H1 (cell line): Measurements from ENCODE around the gene EGLN3. TPM values are rescaled to one million over a fixed set of nuclear protein-coding genes. Genes with fewer than 3 reads are reported as not detected.
A peak's percentile ranks its signal among the peaks of the same experiment; 100 is the strongest.

Source experiments
- CTCF ChIA-PET: fragments of 300-600 bp; sonication (Branson Sonifier 250); formaldehyde crosslinking; loops from one replicate; lab custom pipeline; 2021; ENCODE audit not compliant: partially characterized antibody; lab: Charles Lee
- POLR2A ChIA-PET: fragments of 300-600 bp; sonication (Branson Sonifier 250); formaldehyde crosslinking; loops from one replicate; lab custom pipeline; 2021; ENCODE audit warnings: inconsistent platforms; ENCODE audit not compliant: partially characterized antibody; lab: Charles Lee
- DNase-seq, 2 experiments: peaks; one replicate each; pipeline versions ENCODE4 v3.0.0 to v3.0.0-alpha.2; 2010 to 2022; ENCODE audit warnings: low spot score in 2 of 2, low read depth in 1 of 2, mixed read lengths in 1 of 2
- FAIRE-seq: peaks from 2 replicates; lab custom pipeline; 2011; peaks lifted over from hg19 to GRCh38; lab: Jason Lieb, UNC
- H2AFZ ChIP-seq: 2 replicates; pipeline ENCODE4 v1.8.1; 2012; ENCODE audit warnings: low read length, inconsistent platforms
- H2AK5ac ChIP-seq: 2 replicates; pipeline ENCODE4 v1.6.1; 2013; ENCODE audit warnings: low read depth, low read length
- H2BK120ac ChIP-seq: replicated peaks from 2 replicates; pipeline ENCODE3; 2013; ENCODE audit warnings: low read depth, low read length, inconsistent platforms
- H2BK12ac ChIP-seq: 2 replicates; pipeline ENCODE4 v1.6.1; 2013; ENCODE audit warnings: low read depth, low read length
- H2BK15ac ChIP-seq: 2 replicates; pipeline ENCODE4 v1.6.1; 2013; ENCODE audit warnings: low read length
- H2BK20ac ChIP-seq: 2 replicates; pipeline ENCODE4 v1.6.1; 2013; ENCODE audit warnings: low read length
- H2BK5ac ChIP-seq: 2 replicates; pipeline ENCODE4 v1.6.1; 2013; ENCODE audit warnings: low read depth, low read length
- H3K14ac ChIP-seq: 2 replicates; pipeline ENCODE4 v1.6.1; 2013; ENCODE audit warnings: inconsistent platforms; ENCODE audit not compliant: insufficient read length
- H3K18ac ChIP-seq: 2 replicates; pipeline ENCODE4 v1.6.1; 2013; ENCODE audit warnings: low read length; ENCODE audit errors: extremely low read depth
- H3K23ac ChIP-seq: 2 replicates; pipeline ENCODE4 v1.6.1; 2013; ENCODE audit warnings: inconsistent platforms; ENCODE audit not compliant: insufficient read length
- H3K23me2 ChIP-seq: 2 replicates; pipeline ENCODE4 v1.6.1; 2013; ENCODE audit warnings: low read depth, low read length
- H3K27ac ChIP-seq: 2 replicates; pipeline ENCODE4 v1.6.1; 2011; ENCODE audit warnings: low read depth, low read length, inconsistent platforms
- H3K27me3 ChIP-seq, 4 experiments: replicated peaks in 1 of 4; 1 replicate in 1 of 4; 2 replicates in 3 of 4; pipeline versions ENCODE4 v1.6.1 to v1.8.1; 2011 to 2013; ENCODE audit warnings: low read length in 3 of 4, mild to moderate bottlenecking in 3 of 4, inconsistent platforms in 2 of 4, mixed read lengths in 2 of 4, moderate library complexity in 1 of 4; ENCODE audit not compliant: control insufficient read depth in 3 of 4, insufficient read depth in 3 of 4; ENCODE audit errors: extremely low read depth in 1 of 4
- H3K36me3 ChIP-seq, 4 experiments: 2 replicates each; pipeline versions ENCODE4 v1.6.1 to v1.8.1; 2011 to 2013; ENCODE audit warnings: mild to moderate bottlenecking in 4 of 4, low read length in 3 of 4, moderate library complexity in 2 of 4, control low read depth in 1 of 4, inconsistent platforms in 1 of 4; ENCODE audit not compliant: insufficient read depth in 4 of 4, control insufficient read depth in 2 of 4
- H3K4ac ChIP-seq: replicated peaks from 2 replicates; pipeline ENCODE3; 2013; ENCODE audit warnings: low read length, low read depth, mixed read lengths, inconsistent platforms; ENCODE audit not compliant: insufficient read length
- H3K4me1 ChIP-seq, 4 experiments: replicated peaks in 1 of 4; 1 replicate in 1 of 4; 2 replicates in 3 of 4; pipeline versions ENCODE4 v1.6.1 to v1.8.1; 2011 to 2013; ENCODE audit warnings: low read length in 3 of 4, inconsistent platforms in 2 of 4, mixed read lengths in 1 of 4; ENCODE audit not compliant: insufficient read depth in 4 of 4, control insufficient read depth in 3 of 4
- H3K4me2 ChIP-seq, 2 experiments: 2 replicates each; pipeline versions ENCODE4 v1.6.1 to v1.8.1; 2011 to 2013; ENCODE audit warnings: low read depth in 2 of 2, low read length in 2 of 2, control low read depth in 1 of 2, inconsistent platforms in 1 of 2, mild to moderate bottlenecking in 1 of 2; ENCODE audit not compliant: insufficient read depth in 1 of 2
- H3K4me3 ChIP-seq, 4 experiments: fragments of 200-600, 300-600 bp in 1 of 4; sonication (generic), shearing (Covaris generic), sonication (Bioruptor Twin) in 1 of 4; 2 replicates each; pipeline versions ENCODE4 v1.5.1 to v1.8.1; 2011 to 2016; ENCODE audit warnings: low read length in 4 of 4, low read depth in 3 of 4, control low read depth in 2 of 4, inconsistent platforms in 2 of 4, mild to moderate bottlenecking in 2 of 4, mixed read lengths in 1 of 4, moderate library complexity in 1 of 4; ENCODE audit not compliant: insufficient read depth in 2 of 4; ENCODE audit errors: extremely low read depth in 1 of 4
- H3K56ac ChIP-seq: replicated peaks from 2 replicates; pipeline ENCODE3; 2013; ENCODE audit warnings: low read depth, mild to moderate bottlenecking, mixed read lengths, low read length, inconsistent platforms; ENCODE audit not compliant: insufficient read length
- H3K79me1 ChIP-seq: 2 replicates; pipeline ENCODE4 v1.6.1; 2013; ENCODE audit warnings: low read depth, low read length, control low read depth
- H3K79me2 ChIP-seq, 2 experiments: 2 replicates each; pipeline versions ENCODE4 v1.6.1 to v1.8.1; 2012 to 2013; ENCODE audit warnings: low read length in 2 of 2, mild to moderate bottlenecking in 2 of 2, inconsistent platforms in 1 of 2; ENCODE audit not compliant: insufficient read depth in 2 of 2, control insufficient read depth in 1 of 2
- H3K9ac ChIP-seq, 4 experiments: replicated peaks in 1 of 4; 1 replicate in 1 of 4; 2 replicates in 3 of 4; pipeline versions ENCODE4 v1.6.1 to v1.8.1; 2011 to 2013; ENCODE audit warnings: low read depth in 3 of 4, low read length in 3 of 4, control low read depth in 2 of 4, mild to moderate bottlenecking in 2 of 4, moderate library complexity in 2 of 4, inconsistent platforms in 1 of 4; ENCODE audit errors: extremely low read depth in 1 of 4
- H3K9me3 ChIP-seq, 2 experiments: 2 replicates each; pipeline versions ENCODE4 v1.6.1 to v1.8.1; 2012 to 2013; ENCODE audit warnings: mild to moderate bottlenecking in 2 of 2, moderate library complexity in 2 of 2, control low read depth in 1 of 2, inconsistent platforms in 1 of 2, low read depth in 1 of 2, low read length in 1 of 2, mixed read lengths in 1 of 2; ENCODE audit not compliant: insufficient read depth in 2 of 2
- H4K20me1 ChIP-seq, 2 experiments: replicated peaks in 1 of 2; 2 replicates each; pipeline versions ENCODE3 to v1.8.1; 2011 to 2013; ENCODE audit warnings: inconsistent platforms in 2 of 2, low read length in 2 of 2, mild to moderate bottlenecking in 1 of 2; ENCODE audit not compliant: insufficient read depth in 2 of 2, control insufficient read depth in 1 of 2
- H4K5ac ChIP-seq: 2 replicates; pipeline ENCODE4 v1.6.1; 2013; ENCODE audit warnings: low read length, low read depth, mixed read lengths, inconsistent platforms; ENCODE audit not compliant: insufficient read length
- H4K8ac ChIP-seq: 2 replicates; pipeline ENCODE4 v1.8.0; 2013; ENCODE audit warnings: mild to moderate bottlenecking, moderate library complexity, low read length, inconsistent platforms; ENCODE audit not compliant: insufficient read depth; ENCODE audit errors: extremely low read depth
- H4K91ac ChIP-seq: replicated peaks from 2 replicates; pipeline ENCODE3; 2013; ENCODE audit warnings: low read length, mixed read lengths, inconsistent platforms; ENCODE audit not compliant: insufficient read length
- CBX5 ChIP-seq: fragments of 300-800, 300-1000 bp; sonication (generic); IDR thresholded peaks from 2 replicates; pipeline ENCODE4 v1.7.1; 2016; ENCODE audit warnings: antibody characterized with exemption, low read length, low read depth
- MAX ChIP-seq: IDR thresholded peaks from 2 replicates; pipeline ENCODE4 v1.6.1; 2012; ENCODE audit warnings: inconsistent platforms
- SP1 ChIP-seq: IDR thresholded peaks from 2 replicates; pipeline ENCODE4 v1.6.1; 2011; ENCODE audit warnings: low read depth, low read length
- WGBS, 2 experiments: shearing (Covaris generic) in 1 of 2; methylation state at CpG; one replicate each; pipeline versions ENCODE4 v1.1.6 to v1.1.7; 2013 to 2015; ENCODE audit warnings: low lambda C conversion rate in 2 of 2, mixed read lengths in 2 of 2, inconsistent platforms in 1 of 2, low coverage in 1 of 2, missing lambda C conversion rate in 1 of 2; ENCODE audit not compliant: insufficient replicate concordance in 2 of 2, insufficient coverage in 1 of 2, insufficient read length in 1 of 2; ENCODE audit errors: extremely low coverage in 1 of 2, missing lambda C conversion rate in 1 of 2; 5-methylcytosine and 5-hydroxymethylcytosine counted together
- polyA plus RNA-seq, 7 experiments: library from polyadenylated mRNA; depleted of rRNA in 3 of 7; stranded (reverse) in 5 of 7; unstranded in 2 of 7; fragments of >200 nt in 5 of 7; fragments of 200-250 nt in 2 of 7; gene quantifications; 1 replicate in 5 of 7; 2 replicates in 1 of 7; 4 replicates in 1 of 7; pipeline versions ENCODE4 v1.2.1 to v1.2.3, GENCODE V29; 2011 to 2013; ENCODE audit warnings: missing spikeins in 2 of 7, mixed read lengths in 2 of 7
- total RNA-seq: library from RNA; stranded (reverse); fragmentation: NEBNext Ultra II Directional; extraction: Animal tissue kit (Norgen Biotek cat#: 25700); gene quantifications from 2 replicates; pipeline ENCODE4 v1.2.1, GENCODE V29; 2021

Gene EGLN3
- total and polyA plus RNA-seq, 2 of the 8 experiments (the other 6 are each of a cell fraction or from before 2014, with no cell fraction given) = 10.6 to 27.3 TPM

GRCh38 chr14:33934043-33934750 is 16.7 kb downstream of the EGLN3 start:
- peaks cover 0 to 5% of the 10 kb centered on the region in 2 experiments for H4K20me1 ChIP-seq
- POLR2A ChIA-PET = interaction anchor here (6.5 kb wide), 1 partner anchor 18 kb away, joined by 54 read pairs; the partner anchor contains the start of gene EGLN3
- H4K91ac ChIP-seq = peak overlapping the region; percentile 25
- H2BK20ac ChIP-seq = no peak overlapping the region
- FAIRE-seq (no peak), DNase-seq (no peak)
- no peak for TF ChIP-seq MAX
- TF ChIP-seq CBX5 = no peak
- no peak for TF ChIP-seq SP1
- H3K4me3 ChIP-seq = no peak overlapping the region
- H3K23me2 ChIP-seq = no peaks in the 10 kb centered on the region
- no peak overlapping the region for H2AK5ac ChIP-seq
- no peaks in the 10 kb centered on the region for H3K9me3 ChIP-seq
- no peak overlapping the region for H4K8ac ChIP-seq
- H2BK5ac ChIP-seq = no peak overlapping the region
- peaks cover 5% of the 10 kb centered on the region; the same call in 1 of the 2 replicates for H3K79me1 ChIP-seq
- H2AFZ ChIP-seq = no peak overlapping the region
- H3K18ac ChIP-seq = no peak overlapping the region
- WGBS, 2 experiments = 88% methylated on average over 7 of the region's 7 CpGs; no CpG with 5 or more reads in 1 of the 2 experiments
- H3K4me2 ChIP-seq = no peak overlapping the region
- no peak overlapping the region for H4K5ac ChIP-seq
- H3K56ac ChIP-seq = no peak overlapping the region
- peaks cover 0 to 9% (median 0%) of the 10 kb centered on the region in 4 experiments; a peak in 4 of 8 replicates for H3K36me3 ChIP-seq
- H2BK12ac ChIP-seq = no peak overlapping the region
- H3K79me2 ChIP-seq = peaks cover 0 to 75% of the 10 kb centered on the region in 2 experiments; a peak in 3 of 4 replicates
- H3K27me3 ChIP-seq = no peaks in the 10 kb centered on the region
- H2BK120ac ChIP-seq = no peak overlapping the region
- no peak overlapping the region for H3K9ac ChIP-seq
- CTCF ChIA-PET = interaction anchor here (0.8 to 2.0 kb wide), 6 partner anchors 13 to 397 kb away, joined by 3 to 12 read pairs (median 3); no protein-coding TSS in a partner anchor
- peak overlapping the region; percentile 54; the same call in 1 of the 2 replicates for H2BK15ac ChIP-seq
- no peak overlapping the region for H3K27ac ChIP-seq
- no peak overlapping the region for H3K4ac ChIP-seq
- H3K23ac ChIP-seq = no peak overlapping the region
- peaks cover 21 to 48% (median 35%) of the 10 kb centered on the region in 4 experiments for H3K4me1 ChIP-seq
- no peak overlapping the region for H3K14ac ChIP-seq
